Effector memory CD4-positive, alpha-beta T cell (primary cell): ENCODE data around the gene KDM4C.
"Not testable (repeated sequence)": the region's sequence is repeated elsewhere in the genome, so short reads cannot be mapped to it uniquely, and the experiment has no call there.

ENCODE experiments used
- DNase-seq, 3 donors: peaks; one replicate each; pipeline ENCODE4 v3.0.0-alpha.2; 2020
- H3K27ac ChIP-seq: 2 replicates; pipeline ENCODE4 v1.7.0; 2013; ENCODE audit warnings: mild to moderate bottlenecking, low read length, moderate library complexity; ENCODE audit not compliant: insufficient read depth, poor library complexity, severe bottlenecking
- H3K27me3 ChIP-seq: replicated peaks from 2 replicates; pipeline ENCODE4 v1.7.0; 2013; ENCODE audit warnings: mild to moderate bottlenecking, low read length; ENCODE audit not compliant: insufficient read depth, control insufficient read depth, poor library complexity, severe bottlenecking
- H3K36me3 ChIP-seq: 2 replicates; pipeline ENCODE4 v1.7.0; 2013; ENCODE audit warnings: mild to moderate bottlenecking, low read length, moderate library complexity; ENCODE audit not compliant: control insufficient read depth, insufficient read depth
- H3K4me1 ChIP-seq: 2 replicates; pipeline ENCODE4 v1.7.0; 2013; ENCODE audit warnings: low read length, mild to moderate bottlenecking; ENCODE audit not compliant: control insufficient read depth, insufficient read depth, poor library complexity, severe bottlenecking
- H3K4me3 ChIP-seq: 2 replicates; pipeline ENCODE4 v1.7.0; 2013; ENCODE audit warnings: low read length, low read depth, mild to moderate bottlenecking; ENCODE audit not compliant: insufficient read depth, poor library complexity, severe bottlenecking
- H3K9me3 ChIP-seq: 2 replicates; pipeline ENCODE4 v1.7.0; 2013; ENCODE audit warnings: mild to moderate bottlenecking, low read length, moderate library complexity; ENCODE audit not compliant: control insufficient read depth
- total RNA-seq, 3 donors: gene quantifications; one replicate each; lab custom pipeline; 2026; lab: John Stamatoyannopoulos, UW

KDM4C gene
- 120 to 157 (median 130) reads per million in 3 donors for total RNA-seq

DNA sequence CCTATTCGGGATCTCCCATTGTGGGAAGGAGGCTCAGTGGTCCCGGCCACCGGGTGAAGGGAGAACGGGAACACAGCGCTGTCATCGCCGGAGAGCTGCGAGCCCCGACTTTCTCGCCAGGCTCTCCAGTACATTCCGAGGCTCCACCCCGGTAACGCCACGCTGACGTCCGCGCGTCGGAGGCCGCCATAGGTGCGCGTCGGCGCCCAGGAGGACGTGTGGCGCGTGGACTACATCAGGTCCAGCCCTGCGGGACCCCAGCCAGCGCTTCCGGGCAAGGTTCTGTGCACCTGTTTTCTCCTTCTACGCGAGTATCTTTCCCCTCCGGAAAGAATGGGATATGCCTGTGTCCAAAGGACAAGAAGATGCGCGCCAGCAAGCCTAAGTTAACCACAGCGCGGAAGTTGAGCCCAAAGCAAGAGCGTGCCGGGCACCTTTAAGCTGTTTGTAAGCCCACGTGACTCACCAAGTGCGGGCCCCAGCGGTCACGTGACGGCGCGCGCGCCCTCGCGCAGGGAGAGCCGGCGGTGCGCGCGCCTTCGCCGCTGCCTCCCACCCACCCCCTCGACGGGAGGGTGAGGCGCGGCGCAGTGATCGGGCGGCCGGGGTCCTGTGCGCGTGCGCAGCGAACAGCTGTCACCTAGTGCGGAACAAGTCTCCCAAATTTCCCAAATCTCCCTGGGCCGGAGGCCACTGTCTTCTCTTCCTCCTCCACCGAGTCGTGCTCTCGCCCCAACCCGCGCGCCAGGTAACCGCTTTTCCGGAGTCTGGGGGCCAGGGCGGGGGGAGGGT is at the start of gene KDM4C:
TSS of gene KDM4C (plus strand) at position 518 of the 792 bp plus-strand sequence. CDS start 35,016 bp downstream, outside the sequence.
- Histone ChIP-seq H3K36me3 (no peaks in the 10 kb centered on the region), H3K9me3 (no peaks in the 10 kb centered on the region), H3K27ac (peak within 1 kb of the TSS; percentile 96), H3K4me3 (peak within 1 kb of the TSS; percentile 95), H3K27me3 (no peaks in the 10 kb centered on the region), H3K4me1 (peaks cover 11% of the 10 kb centered on the region)
- peak; percentile 86 to 91 (median 88) for DNase-seq

GRCh38 chr9:6708732-6709131 is 49.0 kb upstream of the KDM4C start:
- Histone ChIP-seq H3K36me3 (no peaks in the 10 kb centered on the region), H3K4me3 (no peak overlapping the region), H3K27me3 (no peaks in the 10 kb centered on the region), H3K9me3 (no peaks in the 10 kb centered on the region), H3K4me1 (no peaks in the 10 kb centered on the region), H3K27ac (no peak overlapping the region)
- DNase-seq = no peak

DNA sequence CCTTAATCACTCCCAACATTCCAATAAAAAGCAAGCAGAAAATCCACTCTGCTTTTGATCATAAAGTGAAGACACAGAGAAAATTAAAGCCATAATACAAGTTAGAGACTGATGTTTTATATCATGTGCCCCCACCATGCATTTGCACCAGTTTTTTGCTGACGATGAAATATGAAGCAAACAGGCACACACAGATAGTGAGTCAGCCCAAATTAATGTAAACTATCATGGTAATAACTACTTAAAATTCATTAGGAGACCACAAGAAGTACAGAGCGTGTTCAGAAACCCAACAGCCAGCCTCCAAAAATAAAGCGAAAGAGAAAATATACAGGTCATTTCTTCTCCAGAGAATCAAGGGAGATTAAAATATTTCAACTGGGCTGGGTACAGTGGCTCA is 46.4 kb upstream of the KDM4C start:
- DNase-seq = no peak
- H3K27me3 ChIP-seq = no peaks in the 10 kb centered on the region

DNA sequence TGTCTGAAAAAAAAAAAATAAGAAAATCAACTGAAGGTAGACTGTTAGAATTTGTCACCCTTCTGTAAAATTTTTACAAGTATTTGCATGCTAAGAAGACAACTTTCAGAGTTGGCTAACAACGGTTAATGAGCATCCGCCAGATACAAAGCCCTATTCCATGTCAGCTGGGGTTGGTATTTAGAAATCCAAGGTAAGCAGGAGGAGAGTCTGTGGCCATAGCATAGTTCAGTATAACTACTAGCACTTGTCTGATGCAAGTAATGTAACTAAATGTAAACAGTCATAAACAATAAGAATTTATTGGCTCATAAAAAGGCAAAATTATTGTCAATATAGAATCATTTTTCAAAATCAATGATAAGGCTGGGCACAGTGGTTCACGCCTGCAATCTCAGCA is 45.7 kb upstream of the KDM4C start:
- Histone ChIP-seq H3K9me3 (no peaks in the 10 kb centered on the region), H3K36me3 (no peaks in the 10 kb centered on the region), H3K4me3 (no peak overlapping the region), H3K4me1 (peaks cover 4% of the 10 kb centered on the region), H3K27me3 (no peaks in the 10 kb centered on the region), H3K27ac (no peak overlapping the region)
- DNase-seq = no peak

More for the DNA sequence above, 46.4 kb upstream of the KDM4C start:
- no peaks in the 10 kb centered on the region for H3K36me3 ChIP-seq
- H3K27ac ChIP-seq = no peak overlapping the region
- H3K4me1 ChIP-seq = peaks cover 4% of the 10 kb centered on the region
- no peaks in the 10 kb centered on the region for H3K9me3 ChIP-seq
- no peak overlapping the region for H3K4me3 ChIP-seq

DNA sequence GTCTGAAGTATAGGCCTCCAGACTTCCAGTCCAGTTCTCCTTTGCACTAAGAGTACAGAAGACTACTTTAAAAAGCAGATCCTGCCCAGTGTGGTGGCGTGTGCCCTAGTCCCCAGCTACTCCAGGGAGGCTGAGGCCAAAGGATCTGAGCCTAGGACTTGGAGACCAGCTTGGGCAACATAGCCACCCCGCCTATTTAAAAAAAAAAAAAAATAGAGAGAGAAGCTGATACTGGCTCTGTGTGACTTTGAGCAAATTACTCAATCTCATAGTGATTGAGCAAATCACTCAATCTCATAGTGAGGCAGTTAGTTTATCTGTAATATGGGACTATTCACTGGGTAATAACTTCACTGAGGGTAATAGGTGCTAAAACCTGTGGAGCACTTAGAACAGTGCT is 43.6 kb upstream of the KDM4C start:
- no peak overlapping the region for H3K4me3 ChIP-seq
- no peak for DNase-seq
- H3K36me3 ChIP-seq = no peaks in the 10 kb centered on the region
- peaks cover 4% of the 10 kb centered on the region for H3K4me1 ChIP-seq
- no peaks in the 10 kb centered on the region for H3K9me3 ChIP-seq
- no peaks in the 10 kb centered on the region for H3K27me3 ChIP-seq
- no peak overlapping the region for H3K27ac ChIP-seq

DNA sequence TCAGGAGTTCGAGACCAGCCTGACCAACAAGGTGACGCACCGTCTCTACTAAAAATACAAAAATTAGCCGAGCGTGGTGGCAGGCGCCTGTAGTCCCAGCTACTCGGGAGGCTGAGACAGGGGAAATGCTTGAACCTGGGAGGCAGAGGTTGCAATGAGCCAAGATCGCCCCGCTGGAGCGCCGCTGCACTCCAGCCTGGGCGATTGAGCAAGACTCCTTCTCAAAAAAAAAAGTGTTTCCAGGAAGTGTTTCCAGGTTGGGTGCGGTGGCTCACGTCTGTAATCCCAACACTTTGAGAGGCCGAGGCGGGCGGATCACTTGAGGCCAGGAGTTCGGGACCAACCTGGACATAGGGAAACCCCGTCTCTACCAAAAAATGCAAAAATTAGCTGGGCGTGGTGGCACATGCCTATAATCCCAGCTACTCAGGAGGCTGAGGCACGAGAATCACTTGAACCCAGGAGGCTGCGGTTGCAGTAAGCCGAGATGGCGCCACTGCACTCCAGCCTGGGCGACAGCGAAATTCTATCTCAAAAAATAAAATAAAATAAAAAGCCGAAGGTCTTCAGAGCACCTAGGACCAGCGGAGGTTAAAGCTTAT is 42.5 kb upstream of the KDM4C start:
- not testable (repeated sequence) for H3K27me3 ChIP-seq, H3K4me1 ChIP-seq, H3K27ac ChIP-seq, DNase-seq, H3K4me3 ChIP-seq, H3K36me3 ChIP-seq, H3K9me3 ChIP-seq

DNA sequence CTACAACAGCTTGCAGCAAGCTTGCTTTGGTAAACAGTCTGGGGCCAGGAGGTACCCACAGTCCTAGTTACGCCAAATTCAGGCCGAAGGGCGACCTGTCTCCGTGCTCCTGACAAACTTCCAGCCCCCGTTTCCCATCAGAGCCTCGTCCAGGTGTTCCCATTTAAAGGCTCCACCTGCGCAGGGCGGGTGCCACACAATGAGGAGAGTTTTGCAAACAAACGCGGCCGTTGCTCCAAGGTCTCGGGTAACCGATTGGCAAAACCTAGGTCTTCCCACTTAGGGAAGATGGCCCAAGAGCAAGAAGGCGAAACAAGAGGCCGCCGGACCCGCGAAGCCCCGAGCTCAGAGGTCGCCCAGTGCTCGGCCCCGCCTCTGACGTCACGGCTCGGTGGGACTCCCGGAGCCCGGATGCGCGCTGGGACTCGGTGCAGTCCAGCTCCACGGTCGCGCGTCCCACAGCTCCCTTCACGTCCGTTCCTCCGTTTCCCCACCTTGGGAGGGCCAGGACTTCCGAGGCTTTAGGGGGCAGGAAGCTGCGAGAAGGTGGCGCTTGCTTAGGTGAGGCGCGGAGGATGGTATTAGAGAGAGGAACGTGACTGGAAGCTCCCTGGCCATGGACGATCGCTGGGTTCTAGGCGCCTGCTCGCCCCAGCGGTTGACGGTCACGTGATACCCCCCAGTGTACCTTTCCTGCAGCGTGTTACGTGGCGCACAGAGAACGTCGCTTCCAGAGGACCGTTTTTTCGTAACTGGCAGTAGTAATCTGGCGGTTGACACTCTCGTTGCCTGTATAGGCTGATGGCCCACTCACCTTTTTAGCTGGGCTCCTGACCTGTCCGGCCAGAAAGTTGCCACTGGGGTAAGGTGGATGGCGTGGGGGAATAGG is 41.8 kb upstream of the KDM4C start:
- Histone ChIP-seq H3K27me3 (no peaks in the 10 kb centered on the region), H3K9me3 (no peaks in the 10 kb centered on the region), H3K4me3 (peak overlapping the region; percentile 62), H3K4me1 (peaks cover 4% of the 10 kb centered on the region), H3K36me3 (no peaks in the 10 kb centered on the region), H3K27ac (peak overlapping the region; percentile 62)
- peak; percentile 34 to 60 (median 35) for DNase-seq

GRCh38 chr9:6716766-6717165 is 41.0 kb upstream of the KDM4C start:
- Histone ChIP-seq H3K4me3 (peak overlapping the region; percentile 62), H3K4me1 (peaks cover 4% of the 10 kb centered on the region), H3K9me3 (no peaks in the 10 kb centered on the region), H3K27ac (peak overlapping the region; percentile 62), H3K36me3 (no peaks in the 10 kb centered on the region), H3K27me3 (no peaks in the 10 kb centered on the region)
- no peak for DNase-seq

GRCh38 chr9:6723881-6724420 is 33.8 kb upstream of the KDM4C start:
- no peak for DNase-seq
- Histone ChIP-seq H3K27me3 (no peaks in the 10 kb centered on the region), H3K4me1 (no peaks in the 10 kb centered on the region), H3K27ac (no peak overlapping the region), H3K9me3 (no peaks in the 10 kb centered on the region), H3K4me3 (no peak overlapping the region), H3K36me3 (no peaks in the 10 kb centered on the region)
